ENCODE results near the gene NXN.

DNA sequence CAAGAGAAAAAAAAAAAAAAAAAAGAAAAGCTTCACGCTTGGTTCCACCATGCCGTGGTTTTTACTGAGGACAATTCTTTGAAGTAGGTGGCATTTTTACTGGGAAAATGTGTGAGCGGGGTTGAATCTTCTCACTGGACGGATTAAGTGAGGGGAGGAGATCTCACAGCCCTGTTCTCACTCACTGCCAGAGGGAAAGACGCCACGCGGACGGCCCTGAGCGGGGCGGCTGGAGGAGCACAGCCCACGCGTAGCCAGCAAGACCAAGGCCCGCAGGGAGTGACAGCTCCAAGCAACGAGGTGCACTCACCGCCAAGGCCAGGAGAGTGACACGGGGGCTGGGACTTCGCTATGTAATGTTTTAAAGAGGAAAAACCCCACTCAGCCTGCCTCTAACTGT, 154.4 kb downstream of the NXN start:
- TF ChIP-seq POLR2A (IDR thresholded peaks at IDR 0.05) (no peak), CTCF (IDR thresholded peaks at IDR 0.05) (no peak), EP300 (IDR thresholded peaks at IDR 0.05) (no peak)

Measured in tibial nerve (tissue), 4 donors.